AG04449 (cell line): ENCODE data around the gene KIAA1328.
"Not testable (repeated sequence)": the region's sequence is repeated elsewhere in the genome, so short reads cannot be mapped to it uniquely, and the experiment has no call there.

Experiments
- CTCF ChIA-PET: fragments of 350-600 bp; formaldehyde crosslinking; extraction: SDS; loops from one replicate; lab custom pipeline; 2021; ENCODE audit warnings: antibody characterized with exemption; lab: Yijun Ruan, JAX
- POLR2A ChIA-PET: fragments of 400-600, 350-600 bp; formaldehyde crosslinking; extraction: SDS; loops from one replicate; lab custom pipeline; 2020; ENCODE audit warnings: antibody characterized with exemption, inconsistent platforms; lab: Yijun Ruan, JAX
- DNase-seq: peaks from one replicate; pipeline ENCODE4 v3.0.0-alpha.2; 2010; ENCODE audit warnings: low read depth, low spot score
- H3K4me3 ChIP-seq: 2 replicates; pipeline ENCODE4 v1.5.1; 2011; ENCODE audit warnings: low read depth, mild to moderate bottlenecking, control low read depth, low read length
- CTCF ChIP-seq: IDR thresholded peaks from one replicate; pipeline ENCODE4 v1.5.1; 2011; ENCODE audit warnings: mild to moderate bottlenecking, moderate library complexity, low read length, control low read depth, inconsistent platforms; ENCODE audit not compliant: insufficient read depth; ENCODE audit errors: missing control alignments

KIAA1328 gene

GRCh38 chr18:36901277-36901701, 72.4 kb downstream of the KIAA1328 start:
- DNase-seq: no peak
- POLR2A ChIA-PET: no interaction called here
- no peak overlapping the region for H3K4me3 ChIP-seq
- CTCF ChIA-PET: no interaction called here
- no peak for TF ChIP-seq CTCF

GRCh38 chr18:36903215-36903928, 74.4 kb downstream of the KIAA1328 start:
- CTCF ChIA-PET: no interaction called here
- no peak for TF ChIP-seq CTCF
- POLR2A ChIA-PET: no interaction called here
- no peak overlapping the region for H3K4me3 ChIP-seq
- DNase-seq: no peak

- H3K4me3 ChIP-seq: no peak overlapping the region
- DNase-seq: no peak
- TF ChIP-seq CTCF: no peak
- CTCF ChIA-PET: interaction anchor here (1.3 kb wide), 1 partner anchor 10 kb away, joined by 3 read pairs; no protein-coding TSS in a partner anchor
- POLR2A ChIA-PET: no interaction called here
Observed at GRCh38 chr18:36905571-36905970, 76.6 kb downstream of the KIAA1328 start.

GRCh38 chr18:36909282-36909681, 80.4 kb downstream of the KIAA1328 start:
- not testable (repeated sequence) for H3K4me3 ChIP-seq

GRCh38 chr18:36912887-36913286, 84.0 kb downstream of the KIAA1328 start:
- ChIA-PET CTCF (no interaction called here), POLR2A (no interaction called here)
- TF ChIP-seq CTCF: no peak
- DNase-seq: no peak
- no peak overlapping the region for H3K4me3 ChIP-seq

More at GRCh38 chr18:36909282-36909681, 80.4 kb downstream of the KIAA1328 start:
- CTCF ChIA-PET: interaction anchor here (1.1 kb wide), 1 partner anchor 10 kb away, joined by 3 read pairs; no protein-coding TSS in a partner anchor
- POLR2A ChIA-PET, DNase-seq: not testable (repeated sequence)

- no peak for DNase-seq
- ChIA-PET CTCF (no interaction called here), POLR2A (no interaction called here)
- no peak for TF ChIP-seq CTCF
- H3K4me3 ChIP-seq: no peak overlapping the region
Observed at GRCh38 chr18:36917907-36918306, 89.0 kb downstream of the KIAA1328 start.

- ChIA-PET POLR2A (no interaction called here), CTCF (no interaction called here)
- H3K4me3 ChIP-seq: no peak overlapping the region
- no peak for DNase-seq
- TF ChIP-seq CTCF: no peak
Observed at GRCh38 chr18:36929601-36930000, 100.7 kb downstream of the KIAA1328 start.
